Measurements from ENCODE around the gene CRYBA1.

DNA sequence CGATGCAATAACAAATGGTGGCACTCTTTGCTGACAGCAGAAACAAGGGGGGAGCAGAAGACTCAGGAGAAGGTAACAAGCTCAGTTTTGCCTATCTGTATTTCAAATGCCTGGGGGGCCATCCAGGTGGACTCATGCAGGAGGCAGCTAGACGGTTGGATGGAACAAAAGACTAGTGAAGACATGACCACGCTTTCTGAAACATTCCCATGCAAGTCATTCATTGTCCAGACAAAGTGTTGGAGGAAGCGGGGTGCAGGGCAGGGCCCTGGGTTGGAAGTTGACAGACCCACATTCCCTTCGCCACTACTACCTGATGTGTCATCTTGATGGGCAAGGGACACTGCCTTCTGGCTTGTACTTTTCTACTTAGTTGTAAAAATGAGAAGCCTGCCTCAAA is 29.8 kb upstream of the CRYBA1 start:
- TF ChIP-seq BHLHE40 (IDR thresholded peaks at IDR 0.05; ENCODE audit: borderline replicate concordance) = no peak
- no peak for TF ChIP-seq SUZ12 (IDR thresholded peaks at IDR 0.05)
- TF ChIP-seq ELF4 (IDR thresholded peaks at IDR 0.05) = no peak
- TF ChIP-seq HDGF (IDR thresholded peaks at IDR 0.05; ENCODE audit: borderline replicate concordance) = no peak
- TF ChIP-seq L3MBTL2 (conservative IDR thresholded peaks at IDR 0.05) = no peak
- TF ChIP-seq FOXK2 (IDR thresholded peaks at IDR 0.05) = no peak
- TF ChIP-seq SP1 (IDR thresholded peaks at IDR 0.05) = no peak
- TF ChIP-seq FOXM1 (IDR thresholded peaks at IDR 0.05; ENCODE audit: borderline replicate concordance) = no peak
- no peak for TF ChIP-seq ZNF384 (IDR thresholded peaks at IDR 0.05)
- TF ChIP-seq TARDBP (IDR thresholded peaks at IDR 0.05) = no peak
- no peak for TF ChIP-seq FOXA1 (IDR thresholded peaks at IDR 0.05)
- TF ChIP-seq, protein P1, sequence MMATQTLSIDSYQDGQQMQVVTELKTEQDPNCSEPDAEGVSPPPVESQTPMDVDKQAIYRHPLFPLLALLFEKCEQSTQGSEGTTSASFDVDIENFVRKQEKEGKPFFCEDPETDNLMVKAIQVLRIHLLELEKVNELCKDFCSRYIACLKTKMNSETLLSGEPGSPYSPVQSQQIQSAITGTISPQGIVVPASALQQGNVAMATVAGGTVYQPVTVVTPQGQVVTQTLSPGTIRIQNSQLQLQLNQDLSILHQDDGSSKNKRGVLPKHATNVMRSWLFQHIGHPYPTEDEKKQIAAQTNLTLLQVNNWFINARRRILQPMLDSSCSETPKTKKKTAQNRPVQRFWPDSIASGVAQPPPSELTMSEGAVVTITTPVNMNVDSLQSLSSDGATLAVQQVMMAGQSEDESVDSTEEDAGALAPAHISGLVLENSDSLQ (IDR thresholded peaks at IDR 0.05) = no peak
